ENCODE measurements around the gene SMARCD2. TPM values are rescaled to one million over a fixed set of nuclear protein-coding genes. Genes with fewer than 3 reads are reported as not detected.

The SMARCD2 gene
- total RNA-seq, 3 donors from 2014 or later = 81.4 to 87.9 (median 83.8) TPM

- H3K4me1 Mint-ChIP-seq (ENCODE audit: low read depth) = peaks cover 38% of the 10 kb centered on the region
- no peaks in the 10 kb centered on the region for H3K27me3 Mint-ChIP-seq (ENCODE audit: low read depth)
- DNase-seq (no peak), ATAC-seq (peak; percentile 51)
- H3K9me3 Mint-ChIP-seq = no peaks in the 10 kb centered on the region
- peak overlapping the region; percentile 96 for H3K4me3 Mint-ChIP-seq
- H3K36me3 Mint-ChIP-seq (ENCODE audit: insufficient read depth) = no peaks in the 10 kb centered on the region
These were observed 329 bp downstream of the SMARCD2 start for GRCh38 chr17:63842173-63842539.

- H3K9me3 Mint-ChIP-seq = no peaks in the 10 kb centered on the region
- peaks cover 38% of the 10 kb centered on the region for H3K4me1 Mint-ChIP-seq (ENCODE audit: low read depth)
- DNase-seq = no peak
- peaks cover 3% of the 10 kb centered on the region for H3K36me3 Mint-ChIP-seq (ENCODE audit: insufficient read depth)
- ATAC-seq = no peak
- H3K4me3 Mint-ChIP-seq = peak overlapping the region; percentile 96
- H3K27me3 Mint-ChIP-seq (ENCODE audit: low read depth) = no peaks in the 10 kb centered on the region
These were observed 924 bp downstream of the SMARCD2 start for GRCh38 chr17:63841350-63842172.

GRCh38 chr17:63840591-63841349 lies 1.7 kb downstream of the SMARCD2 start:
- Mint-ChIP-seq H3K36me3 (ENCODE audit: insufficient read depth) (peaks cover 4% of the 10 kb centered on the region), H3K4me3 (peak overlapping the region; percentile 96), H3K9me3 (no peaks in the 10 kb centered on the region), H3K27me3 (ENCODE audit: low read depth) (no peaks in the 10 kb centered on the region), H3K4me1 (ENCODE audit: low read depth) (peaks cover 38% of the 10 kb centered on the region)
- DNase-seq = no peak
- no peak for ATAC-seq

DNA sequence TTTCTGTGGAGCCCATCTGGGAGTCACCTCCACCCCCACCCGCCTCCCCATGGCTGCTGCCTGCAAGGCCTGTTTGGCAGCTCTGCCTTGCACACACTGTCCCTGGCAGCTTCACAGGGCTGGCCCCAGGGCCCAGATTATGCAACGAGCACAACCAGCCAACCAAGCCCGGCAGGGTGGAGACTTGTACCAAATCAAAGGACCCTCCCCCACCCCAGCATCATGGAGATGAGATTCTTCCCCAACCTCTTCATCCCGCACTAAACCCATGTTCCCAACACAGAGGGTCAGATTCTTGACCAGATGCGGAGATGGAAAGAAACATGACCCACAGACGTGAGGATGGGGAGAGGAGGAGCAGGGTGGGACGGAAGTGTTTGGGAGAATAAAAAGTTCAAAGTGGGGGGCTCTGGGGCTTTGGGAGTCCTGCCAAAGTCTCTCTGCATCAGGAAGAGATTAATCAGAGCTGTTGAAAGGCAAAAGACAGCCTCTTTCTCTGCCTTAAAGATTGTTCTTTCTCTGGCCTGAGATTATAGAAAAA lies 3.8 kb downstream of the SMARCD2 start:
- DNase-seq (no peak), ATAC-seq (no peak)
- no peaks in the 10 kb centered on the region for H3K9me3 Mint-ChIP-seq
- peaks cover 45% of the 10 kb centered on the region for H3K4me1 Mint-ChIP-seq (ENCODE audit: low read depth)
- peaks cover 11% of the 10 kb centered on the region for H3K36me3 Mint-ChIP-seq (ENCODE audit: insufficient read depth)
- peak overlapping the region; percentile 43 for H3K4me3 Mint-ChIP-seq
- no peaks in the 10 kb centered on the region for H3K27me3 Mint-ChIP-seq (ENCODE audit: low read depth)

GRCh38 chr17:63837962-63838600 lies 4.4 kb downstream of the SMARCD2 start:
- no peaks in the 10 kb centered on the region for H3K9me3 Mint-ChIP-seq
- H3K4me3 Mint-ChIP-seq = no peak overlapping the region
- DNase-seq = no peak
- H3K36me3 Mint-ChIP-seq (ENCODE audit: insufficient read depth) = peaks cover 15% of the 10 kb centered on the region
- H3K4me1 Mint-ChIP-seq (ENCODE audit: low read depth) = peaks cover 47% of the 10 kb centered on the region
- no peak for ATAC-seq
- H3K27me3 Mint-ChIP-seq (ENCODE audit: low read depth) = no peaks in the 10 kb centered on the region

DNA sequence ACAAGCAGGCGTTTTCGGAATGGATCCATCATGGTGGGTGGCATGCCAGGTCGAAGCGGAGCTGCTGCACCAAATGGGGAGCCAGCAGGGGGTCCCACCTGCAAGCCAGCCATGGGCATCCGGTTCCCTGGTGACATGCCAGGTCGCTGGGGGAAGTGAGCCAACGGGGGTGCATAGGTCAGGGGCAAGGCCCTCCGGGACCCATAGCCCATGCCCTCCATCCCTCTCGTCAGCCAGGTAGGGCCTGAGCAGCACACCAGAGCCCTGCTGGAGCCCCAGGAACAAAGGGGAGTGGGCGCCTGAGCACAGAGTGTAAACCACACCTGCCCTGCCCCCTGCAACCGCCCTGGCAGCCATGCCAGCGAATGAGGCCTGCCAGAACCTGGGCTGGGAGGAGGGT lies 5.0 kb downstream of the SMARCD2 start:
- Mint-ChIP-seq H3K4me1 (ENCODE audit: low read depth) (peaks cover 48% of the 10 kb centered on the region), H3K27me3 (ENCODE audit: low read depth) (no peaks in the 10 kb centered on the region), H3K4me3 (no peak overlapping the region), H3K9me3 (no peaks in the 10 kb centered on the region), H3K36me3 (ENCODE audit: insufficient read depth) (peaks cover 15% of the 10 kb centered on the region)
- DNase-seq = no peak
- ATAC-seq = no peak

- Mint-ChIP-seq H3K36me3 (ENCODE audit: insufficient read depth) (peaks cover 21% of the 10 kb centered on the region), H3K27me3 (ENCODE audit: low read depth) (no peaks in the 10 kb centered on the region), H3K4me1 (ENCODE audit: low read depth) (peaks cover 54% of the 10 kb centered on the region), H3K9me3 (no peaks in the 10 kb centered on the region), H3K4me3 (no peak overlapping the region)
- no peak for ATAC-seq
- no peak for DNase-seq
These were observed 5.7 kb downstream of the SMARCD2 start for GRCh38 chr17:63836811-63837210.

DNA sequence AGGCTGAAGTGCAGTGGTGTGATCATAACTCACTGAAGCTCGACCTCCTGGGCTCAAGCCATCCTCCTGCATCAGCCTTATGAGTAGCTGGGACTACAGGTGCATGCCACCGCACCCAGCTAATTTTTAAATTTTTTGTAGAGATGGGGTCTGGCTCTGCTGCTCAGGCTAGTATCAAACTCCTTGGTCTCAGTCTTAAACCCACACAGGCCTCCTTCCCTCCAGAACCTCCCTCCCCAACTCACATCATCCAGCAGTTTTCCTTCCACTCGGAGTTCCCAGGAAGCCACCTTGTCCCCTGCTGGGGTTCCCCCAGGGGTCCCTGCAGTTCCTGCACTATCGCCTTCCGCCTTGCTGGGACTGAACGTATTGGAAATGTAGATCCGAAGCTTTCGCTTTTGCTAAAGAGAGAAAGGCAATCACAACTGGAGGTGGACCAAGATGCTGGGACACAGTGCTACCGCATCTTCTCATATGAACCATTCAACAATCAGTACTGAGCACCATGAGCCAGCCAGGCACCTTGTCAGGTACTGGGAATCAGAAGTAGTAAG lies 7.2 kb downstream of the SMARCD2 start:
- ATAC-seq (no peak), DNase-seq (no peak)
- H3K4me3 Mint-ChIP-seq = no peak overlapping the region
- no peaks in the 10 kb centered on the region for H3K27me3 Mint-ChIP-seq (ENCODE audit: low read depth)
- H3K4me1 Mint-ChIP-seq (ENCODE audit: low read depth) = peaks cover 56% of the 10 kb centered on the region
- H3K9me3 Mint-ChIP-seq = no peaks in the 10 kb centered on the region
- H3K36me3 Mint-ChIP-seq (ENCODE audit: insufficient read depth) = peaks cover 35% of the 10 kb centered on the region

- peak; percentile 56 for DNase-seq
- H3K4me1 Mint-ChIP-seq (ENCODE audit: low read depth) = peaks cover 62% of the 10 kb centered on the region
- H3K36me3 Mint-ChIP-seq (ENCODE audit: insufficient read depth) = peaks cover 40% of the 10 kb centered on the region
- H3K27me3 Mint-ChIP-seq (ENCODE audit: low read depth) = no peaks in the 10 kb centered on the region
- ATAC-seq = peak; percentile 75 to 86
- no peak overlapping the region for H3K4me3 Mint-ChIP-seq
- no peaks in the 10 kb centered on the region for H3K9me3 Mint-ChIP-seq
These were observed 7.9 kb downstream of the SMARCD2 start for GRCh38 chr17:63834431-63835166.

DNA sequence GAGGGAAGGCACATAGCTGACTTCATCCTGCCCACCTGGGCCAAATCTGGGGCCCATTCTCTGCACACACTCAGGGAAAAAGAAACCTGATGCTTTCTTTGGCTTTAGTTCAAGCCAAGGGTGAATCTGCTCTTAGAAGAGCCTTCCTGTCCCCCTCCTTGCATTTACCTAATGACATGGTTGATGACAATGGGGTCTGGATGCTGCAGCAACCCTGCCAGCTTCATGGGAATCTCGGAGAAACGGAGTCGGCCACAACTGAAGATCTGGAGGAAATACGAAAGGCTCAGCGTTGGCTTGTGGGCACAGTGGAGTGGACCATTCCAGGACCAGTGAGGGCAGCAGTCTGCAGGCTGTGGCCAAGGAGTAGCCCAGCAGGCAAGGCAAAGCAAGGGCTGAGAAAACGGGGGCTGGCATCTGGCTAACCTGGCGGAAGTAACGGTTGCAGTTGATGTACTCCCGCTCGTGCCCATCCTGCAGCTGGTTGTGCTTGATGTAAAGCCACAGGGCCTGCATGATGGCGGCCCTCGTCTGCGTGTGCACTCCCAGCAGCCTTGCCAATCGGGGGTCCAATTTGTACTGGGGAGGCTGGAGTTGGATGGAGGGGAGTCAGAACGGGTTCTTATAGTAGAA lies 8.6 kb downstream of the SMARCD2 start:
- Mint-ChIP-seq H3K27me3 (ENCODE audit: low read depth) (no peaks in the 10 kb centered on the region), H3K36me3 (ENCODE audit: insufficient read depth) (peaks cover 47% of the 10 kb centered on the region), H3K9me3 (no peaks in the 10 kb centered on the region), H3K4me3 (no peak overlapping the region), H3K4me1 (ENCODE audit: low read depth) (peaks cover 62% of the 10 kb centered on the region)
- DNase-seq (no peak), ATAC-seq (no peak)

- Mint-ChIP-seq H3K27me3 (ENCODE audit: low read depth) (no peaks in the 10 kb centered on the region), H3K4me1 (ENCODE audit: low read depth) (peaks cover 61% of the 10 kb centered on the region), H3K4me3 (no peak overlapping the region), H3K36me3 (ENCODE audit: insufficient read depth) (peaks cover 50% of the 10 kb centered on the region), H3K9me3 (no peaks in the 10 kb centered on the region)
- ATAC-seq (no peak), DNase-seq (no peak)
These were observed 9.3 kb downstream of the SMARCD2 start for GRCh38 chr17:63833026-63833740.

DNA sequence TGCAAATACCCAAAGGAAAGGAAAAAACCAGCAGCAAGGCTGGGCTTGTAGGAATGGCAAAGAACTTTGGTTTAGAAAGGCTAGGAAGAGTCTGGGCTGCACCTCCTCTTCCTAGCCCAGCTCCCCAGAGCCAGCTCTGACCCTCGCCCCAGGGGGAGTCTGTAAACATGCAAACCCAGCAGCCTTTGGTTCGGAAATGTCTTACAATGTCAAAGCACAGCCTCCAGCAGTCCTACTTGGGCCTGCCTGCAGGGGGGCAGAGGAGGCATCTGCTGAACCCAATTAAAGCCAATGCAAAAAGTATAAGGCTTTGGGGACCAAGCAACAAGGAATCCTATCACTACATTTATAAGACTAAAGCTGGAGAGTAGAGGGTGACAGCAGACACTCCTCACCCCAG lies 10.0 kb downstream of the SMARCD2 start:
- DNase-seq (no peak), ATAC-seq (peak in 1 of 2 donors; percentile 13)
- Mint-ChIP-seq H3K36me3 (ENCODE audit: insufficient read depth) (peaks cover 54% of the 10 kb centered on the region), H3K27me3 (ENCODE audit: low read depth) (no peaks in the 10 kb centered on the region), H3K9me3 (no peaks in the 10 kb centered on the region), H3K4me3 (no peak overlapping the region), H3K4me1 (ENCODE audit: low read depth) (peaks cover 60% of the 10 kb centered on the region)

GRCh38 chr17:63832014-63832413 lies 10.5 kb downstream of the SMARCD2 start:
- Mint-ChIP-seq H3K9me3 (no peaks in the 10 kb centered on the region), H3K27me3 (ENCODE audit: low read depth) (no peaks in the 10 kb centered on the region), H3K36me3 (ENCODE audit: insufficient read depth) (peaks cover 55% of the 10 kb centered on the region), H3K4me3 (no peak overlapping the region), H3K4me1 (ENCODE audit: low read depth) (peaks cover 60% of the 10 kb centered on the region)
- ATAC-seq (no peak), DNase-seq (no peak)
